HepG2 (cell line): ENCODE results near the gene TCFL5. TPM values are rescaled to one million over a fixed set of nuclear protein-coding genes. Genes with fewer than 3 reads are reported as not detected.
A peak's percentile ranks its signal among the peaks of the same experiment; 100 is the strongest.

Source experiments
- CENPBD1 ChIP-seq: sonication (generic); formaldehyde crosslinking; IDR thresholded peaks from 2 replicates; pipeline ENCODE4 v1.8.0; 2022; ENCODE audit warnings: missing genetic modification reagents, low read depth, mild to moderate bottlenecking, borderline replicate concordance
- GMEB1 ChIP-seq: sonication (generic); formaldehyde crosslinking; IDR thresholded peaks from 2 replicates; pipeline ENCODE4 v1.5.1; 2020; ENCODE audit warnings: missing genetic modification reagents, mild to moderate bottlenecking, borderline replicate concordance
- HMGXB4 ChIP-seq, 2 experiments: sonication (generic) in 1 of 2; formaldehyde crosslinking in 1 of 2; IDR thresholded peaks; 2 replicates each; pipeline versions ENCODE4 v1.4.0 to v1.6.1; 2018 to 2020; ENCODE audit warnings: missing genetic modification reagents in 2 of 2, borderline replicate concordance in 1 of 2, low read depth in 1 of 2, mild to moderate bottlenecking in 1 of 2, missing biosample characterization in 1 of 2
- MBNL3 ChIP-seq: fragments of 250-450 bp; sonication (Bioruptor Pico); conservative IDR thresholded peaks from 2 replicates; pipeline ENCODE4 v1.8.0; 2022; ENCODE audit warnings: mild to moderate bottlenecking, inconsistent platforms
- MXD3 ChIP-seq: IDR thresholded peaks from 2 replicates; pipeline ENCODE4 v1.6.1; 2016; ENCODE audit warnings: mild to moderate bottlenecking, missing biosample characterization, missing genetic modification reagents
- MXI1 ChIP-seq: IDR thresholded peaks from 3 replicates; pipeline ENCODE4 v1.6.1; 2012; ENCODE audit warnings: low read depth, low read length, inconsistent platforms, borderline replicate concordance
- SNAPC2 ChIP-seq: sonication (generic); formaldehyde crosslinking; IDR thresholded peaks from 2 replicates; pipeline ENCODE4 v1.8.1; 2022; ENCODE audit warnings: mild to moderate bottlenecking, missing genetic modification reagents
- TCF7L2 ChIP-seq: IDR thresholded peaks from 2 replicates; pipeline ENCODE4 v1.6.1; 2011; ENCODE audit warnings: mild to moderate bottlenecking, low read depth, low read length, moderate library complexity
- TIGD3 ChIP-seq: sonication (generic); formaldehyde crosslinking; IDR thresholded peaks from 2 replicates; pipeline ENCODE4 v1.5.1; 2020; ENCODE audit warnings: mild to moderate bottlenecking, missing genetic modification reagents, borderline replicate concordance
- ZBTB20 ChIP-seq: sonication (generic); formaldehyde crosslinking; IDR thresholded peaks from 2 replicates; pipeline ENCODE4 v1.8.1; 2023; ENCODE audit warnings: missing genetic modification reagents, low read depth, mild to moderate bottlenecking, borderline replicate concordance
- ZFP90 ChIP-seq: sonication (generic); formaldehyde crosslinking; IDR thresholded peaks from 2 replicates; pipeline ENCODE4 v1.8.0; 2022; ENCODE audit warnings: missing genetic modification reagents, mild to moderate bottlenecking, inconsistent platforms, borderline replicate concordance
- ZHX1 ChIP-seq: sonication (generic); formaldehyde crosslinking; IDR thresholded peaks from 2 replicates; pipeline ENCODE4 v1.8.1; 2022; ENCODE audit warnings: low read depth, mild to moderate bottlenecking, missing genetic modification reagents
- ZNF12 ChIP-seq: sonication (generic); formaldehyde crosslinking; IDR thresholded peaks from 2 replicates; pipeline ENCODE4 v1.5.0; 2020; ENCODE audit warnings: missing genetic modification reagents
- ZNF430 ChIP-seq: sonication (generic); formaldehyde crosslinking; IDR thresholded peaks from 2 replicates; pipeline ENCODE4 v1.9.0; 2021; ENCODE audit warnings: mild to moderate bottlenecking, missing genetic modification reagents
- ZNF552 ChIP-seq: sonication (generic); formaldehyde crosslinking; IDR thresholded peaks from 2 replicates; pipeline ENCODE4 v1.9.0; 2022; ENCODE audit warnings: missing genetic modification reagents, mild to moderate bottlenecking, borderline replicate concordance
- ZNF678 ChIP-seq: sonication (generic); formaldehyde crosslinking; IDR thresholded peaks from 2 replicates; pipeline ENCODE4 v1.4.0; 2020; ENCODE audit warnings: mild to moderate bottlenecking, missing genetic modification reagents
- ZNF740 ChIP-seq: sonication (generic); formaldehyde crosslinking; IDR thresholded peaks from 2 replicates; pipeline ENCODE4 v1.4.0; 2020; ENCODE audit warnings: missing genetic modification reagents
- ZNF766 ChIP-seq: sonication (generic); formaldehyde crosslinking; IDR thresholded peaks from 2 replicates; pipeline ENCODE4 v1.5.0; 2020; ENCODE audit warnings: missing genetic modification reagents, borderline replicate concordance
- polyA plus RNA-seq, 8 experiments: library from polyadenylated mRNA; depleted of rRNA in 3 of 8; stranded (reverse) in 7 of 8; unstranded in 1 of 8; fragments of >200 nt; fragmentation: Illumina TruSeq in 4 of 8; extraction: Trizol in 4 of 8; gene quantifications; 2 replicates each; pipeline versions ENCODE4 v1.2.1 to v1.2.3, GENCODE V29; 2011 to 2016; ENCODE audit warnings: low read depth in 4 of 8, missing spikeins in 1 of 8, mixed read lengths in 1 of 8; ENCODE audit not compliant: insufficient read depth in 1 of 8
- total RNA-seq, 5 experiments: library from RNA; depleted of rRNA; stranded (reverse); fragments of >200 nt; fragmentation: Illumina TruSeq; extraction: Trizol; gene quantifications; 2 replicates each; pipeline ENCODE4 v1.2.3, GENCODE V29; 2016; ENCODE audit warnings: low read depth in 1 of 5

TCFL5 gene
- total and polyA plus RNA-seq, 2 of the 13 experiments (the other 11 are each of a cell fraction or from before 2014, with no cell fraction given): 14.8 to 20.0 TPM

GRCh38 chr20:62795023-62795761 is 66.4 kb downstream of the TCFL5 start (continued):
- TF ChIP-seq CENPBD1 (CRISPR knock-in tag): peak; percentile 90
- no peak; the same call in 1 of the 2 replicates for TF ChIP-seq ZNF552 (CRISPR knock-in tag)
- TF ChIP-seq ZHX1 (CRISPR knock-in tag): peak; percentile 54; the same call in 1 of the 2 replicates
- TF ChIP-seq SNAPC2 (CRISPR knock-in tag): peak; percentile 78; the same call in 1 of the 2 replicates
- peak; percentile 51 to 90; a peak in 3 of 4 replicates for TF ChIP-seq HMGXB4 (CRISPR knock-in tag; IDR thresholded peaks at IDR 0.05; ENCODE audit: borderline replicate concordance in 1 of 2, low read depth in 1 of 2)
- peak; percentile 51; the same call in 1 of the 2 replicates for TF ChIP-seq ZBTB20 (CRISPR knock-in tag)
- 0 out of 2 replicates have a peak, but pooled peaks have one; percentile 32 for TF ChIP-seq ZFP90
- TF ChIP-seq MBNL3 (CRISPR knock-in tag): no peak
- TF ChIP-seq ZNF740 (CRISPR knock-in tag): peak; percentile 41; the same call in 1 of the 2 replicates
- TF ChIP-seq ZNF678 (CRISPR knock-in tag): peak; percentile 72; the same call in 1 of the 2 replicates
- peak; percentile 81 for TF ChIP-seq TIGD3
- peak; percentile 50 for TF ChIP-seq ZNF12
- 0 out of 2 replicates have a peak, but pooled peaks have one; percentile 61 for TF ChIP-seq ZNF766 (CRISPR knock-in tag)
- TF ChIP-seq TCF7L2: no peak
- TF ChIP-seq GMEB1 (CRISPR knock-in tag): peak; percentile 69
- peak; percentile 66; the same call in 1 of the 3 replicates for TF ChIP-seq MXI1
- peak; percentile 90 for TF ChIP-seq MXD3 (CRISPR knock-in tag)
- TF ChIP-seq ZNF430 (CRISPR knock-in tag): peak; percentile 72
